Activated CD8-positive, alpha-beta memory T cell treated with anti-CD3 and anti-CD28 coated beads, Interleukin-2, amount 50 U/mL, for 1 hour (primary cell): ENCODE data around the gene PSMG1.
"Not testable (repeated sequence)": the region's sequence is repeated elsewhere in the genome, so short reads cannot be mapped to it uniquely, and the experiment has no call there.

ENCODE experiments used
- DNase-seq: peaks from one replicate; pipeline ENCODE4 v3.0.0-alpha.2; 2020; ENCODE audit errors: extremely low read depth

PSMG1 gene

DNA sequence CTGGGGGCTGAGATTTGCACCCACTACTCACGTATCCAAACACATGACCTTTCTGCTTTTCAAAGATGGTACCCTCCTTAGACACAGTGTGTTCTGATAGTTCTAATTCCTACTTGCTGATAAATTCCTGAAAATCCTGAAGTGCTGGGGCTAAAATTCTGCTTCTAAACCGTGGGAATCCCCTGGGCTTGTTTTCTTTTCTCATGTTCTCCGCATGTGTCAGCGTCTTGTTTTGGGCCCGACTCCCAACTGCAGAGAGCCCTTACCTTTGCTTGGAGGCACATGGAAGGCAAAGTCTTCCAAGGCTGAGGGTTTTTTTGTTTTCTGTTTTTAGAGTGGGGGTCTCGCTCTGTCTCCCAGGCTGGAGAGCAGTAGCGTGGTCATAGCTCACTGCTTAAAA is 27.2 kb downstream of the PSMG1 start:
- DNase-seq = no peak

- DNase-seq = no peak
These were observed 27.7 kb downstream of the PSMG1 start for GRCh38 chr21:39155578-39155977.

DNA sequence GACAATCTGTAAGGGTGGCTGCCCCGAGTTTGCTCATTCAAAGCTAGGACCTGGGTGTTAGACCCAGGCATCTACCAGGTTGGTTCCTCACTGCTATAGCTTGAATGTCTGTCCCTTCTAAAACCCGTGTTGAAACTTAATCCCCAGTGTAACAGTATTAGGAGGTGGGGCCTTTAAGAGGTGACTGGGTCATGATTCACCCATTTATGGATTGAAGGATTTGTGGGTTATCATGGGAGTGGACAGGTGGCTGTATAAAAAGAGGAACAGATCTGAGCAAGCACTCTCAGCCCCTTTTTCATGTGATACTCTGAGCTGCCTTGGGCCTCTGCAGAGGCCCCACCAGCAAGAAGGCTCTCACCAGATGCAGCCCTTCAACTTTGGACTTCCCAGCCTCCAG is 29.4 kb downstream of the PSMG1 start:
- no peak for DNase-seq

DNA sequence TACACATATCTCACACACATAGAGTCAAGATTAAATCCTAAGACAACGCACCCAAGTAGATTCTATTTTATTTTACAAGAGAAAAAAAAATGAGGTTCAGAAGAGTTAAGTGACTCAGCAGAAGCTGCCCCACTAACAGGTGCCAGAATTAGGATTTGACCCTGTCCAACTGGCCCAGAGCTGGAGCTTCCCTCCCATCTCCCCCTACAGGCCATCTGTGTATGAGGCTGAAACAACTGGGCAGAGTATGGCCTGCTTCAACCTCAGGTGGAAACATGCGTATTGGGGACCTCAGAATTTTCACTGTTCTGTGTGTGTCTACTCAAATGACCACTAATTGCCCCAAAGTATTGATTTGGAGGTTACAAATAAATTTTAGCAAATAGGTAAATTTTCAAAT is 29.9 kb downstream of the PSMG1 start:
- DNase-seq = no peak

DNA sequence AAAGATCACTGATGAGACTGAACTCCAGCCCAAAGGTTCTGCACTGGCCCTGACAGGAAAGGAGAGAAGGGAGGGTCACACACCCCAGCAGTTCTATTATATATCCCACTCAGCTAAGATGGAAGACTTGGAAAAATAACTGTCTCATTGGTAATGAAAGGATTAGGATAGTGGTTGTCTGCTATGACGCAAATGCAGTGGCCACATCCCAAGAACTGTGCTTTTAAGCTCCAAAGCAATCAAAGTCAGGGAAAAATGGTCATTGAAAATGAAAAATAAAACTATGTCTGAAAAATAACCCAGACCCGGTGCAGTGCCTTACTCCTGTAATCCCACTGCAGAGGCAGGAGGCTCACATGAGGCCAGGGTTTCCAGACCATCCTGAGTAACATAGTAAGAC is 31.0 kb downstream of the PSMG1 start:
- DNase-seq = no peak

GRCh38 chr21:39150877-39151276 is 32.4 kb downstream of the PSMG1 start:
- DNase-seq = no peak

DNA sequence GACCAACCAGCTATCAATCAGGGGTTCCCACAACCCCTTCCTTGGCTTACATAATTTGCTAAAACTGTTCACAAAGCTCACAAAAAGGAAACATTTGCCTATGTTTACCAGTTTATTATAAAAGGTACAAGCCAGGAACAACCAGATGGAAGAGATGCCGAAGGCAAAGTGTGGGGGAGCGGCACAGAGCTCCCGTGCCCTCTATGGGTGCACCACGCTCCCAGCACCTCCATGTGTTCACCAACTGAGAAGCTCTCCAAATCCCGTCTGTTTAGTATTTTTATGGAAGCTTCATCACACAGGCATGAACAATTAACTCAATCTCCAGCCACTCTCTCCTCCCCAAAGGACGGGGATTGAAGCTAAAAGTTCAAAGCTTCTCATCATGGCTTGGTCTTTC is 32.9 kb downstream of the PSMG1 start:
- DNase-seq = no peak

GRCh38 chr21:39149882-39150281 is 33.4 kb downstream of the PSMG1 start:
- no peak for DNase-seq

DNA sequence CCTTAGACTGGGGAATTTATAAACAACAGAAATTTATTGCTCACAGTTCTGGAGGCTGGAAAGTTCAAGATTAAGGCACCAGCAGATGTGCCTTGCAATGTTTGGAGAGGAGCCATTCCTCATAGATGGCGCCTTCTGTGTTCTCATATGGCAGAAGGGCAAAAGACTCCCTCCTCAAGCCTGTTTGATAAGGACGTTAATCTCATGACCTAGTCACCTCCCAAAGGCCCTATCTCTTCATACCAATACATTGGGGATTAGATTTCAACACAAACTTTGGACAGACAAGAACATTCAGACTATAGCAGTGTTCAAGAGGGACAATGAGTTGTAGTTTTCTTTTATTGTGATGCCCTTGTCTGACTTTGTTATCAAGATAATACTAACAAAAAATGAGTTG is 34.3 kb downstream of the PSMG1 start:
- DNase-seq = no peak

- DNase-seq = no peak
These were observed 39.1 kb downstream of the PSMG1 start for GRCh38 chr21:39144191-39144590.

DNA sequence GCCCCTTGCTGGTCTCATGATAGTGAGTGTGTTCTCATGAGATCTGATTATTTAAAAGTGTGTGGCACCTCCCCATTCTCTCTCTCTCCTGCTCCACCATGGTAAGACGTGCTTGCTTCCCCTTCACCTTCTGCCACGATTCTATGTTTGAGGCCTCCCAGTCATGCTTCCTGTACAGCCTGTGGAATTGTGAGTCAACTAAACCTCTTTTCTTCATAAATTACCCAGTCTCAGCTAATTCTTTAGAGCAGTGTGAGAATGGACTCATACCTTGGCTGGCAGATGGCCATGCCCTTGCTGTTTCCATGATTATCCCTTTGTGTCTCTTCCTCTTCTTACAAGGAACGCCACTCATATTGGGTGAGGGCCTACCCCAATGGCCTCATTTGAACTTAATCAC is 40.3 kb downstream of the PSMG1 start:
- DNase-seq = no peak

GRCh38 chr21:39141502-39141901 is 41.7 kb downstream of the PSMG1 start:
- no peak for DNase-seq

DNA sequence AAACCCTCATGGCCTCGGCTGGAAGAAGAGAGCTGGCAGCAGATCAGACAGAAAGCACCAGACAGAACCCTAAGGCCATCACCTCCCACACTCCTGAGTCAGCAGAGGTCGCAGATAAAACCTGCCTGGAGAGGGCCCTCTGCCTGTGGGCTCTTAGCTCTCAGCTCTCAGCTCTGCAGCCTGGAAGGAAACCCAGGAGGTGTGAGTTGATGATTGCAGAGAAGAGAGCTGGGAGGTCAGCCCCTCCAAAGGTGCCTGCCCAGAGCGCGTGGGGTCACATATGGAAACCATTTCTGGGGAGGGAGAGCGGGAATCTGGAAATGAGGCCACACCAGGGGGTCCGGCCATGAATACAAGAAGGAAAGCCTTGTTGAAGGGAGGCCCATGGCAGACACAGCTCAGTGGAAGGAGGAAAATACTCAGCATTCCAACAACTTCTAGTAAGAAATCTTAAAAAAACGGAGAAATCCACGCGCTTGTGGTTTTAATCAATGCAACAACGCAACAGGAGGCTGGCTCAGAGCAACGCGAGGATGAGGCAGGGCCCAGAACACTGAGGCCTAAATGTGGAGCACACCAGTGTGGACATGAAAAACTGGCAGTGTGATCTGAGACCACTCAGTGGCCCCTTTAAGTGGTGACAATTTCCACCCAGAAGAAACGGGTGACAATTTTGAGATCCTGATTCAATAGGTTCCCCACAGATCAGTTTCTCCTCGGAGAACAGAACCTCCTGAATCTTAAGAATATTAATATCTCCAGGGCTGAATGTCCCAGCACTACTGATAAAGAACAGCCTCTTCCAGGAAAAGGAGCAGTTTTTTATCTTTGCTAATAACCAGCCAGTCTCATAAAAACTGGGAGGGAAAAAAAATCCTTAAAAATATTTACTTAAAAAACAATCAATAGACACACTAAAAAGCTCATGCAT is 45.7 kb downstream of the PSMG1 start:
- no peak for DNase-seq

GRCh38 chr21:39136711-39137110 is 46.5 kb downstream of the PSMG1 start:
- DNase-seq = no peak

DNA sequence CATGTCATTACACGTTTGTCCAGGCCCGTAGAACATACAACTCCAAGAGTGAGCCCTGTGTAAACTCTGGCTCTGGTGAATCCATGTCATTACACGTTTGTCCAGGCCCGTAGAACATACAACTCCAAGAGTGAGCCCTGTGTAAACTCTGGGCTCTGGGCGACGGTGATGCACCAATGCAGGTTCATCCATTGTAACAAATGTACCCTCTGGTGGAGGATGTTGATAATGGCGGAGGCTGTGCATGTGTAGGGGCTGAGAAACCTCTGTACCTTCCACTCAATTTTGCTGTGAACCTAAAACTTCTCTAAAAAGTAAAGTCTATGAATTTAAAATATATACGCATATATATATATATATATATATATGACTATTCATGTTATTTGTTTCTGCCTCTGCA is 47.1 kb downstream of the PSMG1 start:
- DNase-seq = not testable (repeated sequence)

- no peak for DNase-seq
These were observed 48.9 kb downstream of the PSMG1 start for GRCh38 chr21:39134288-39134810.

DNA sequence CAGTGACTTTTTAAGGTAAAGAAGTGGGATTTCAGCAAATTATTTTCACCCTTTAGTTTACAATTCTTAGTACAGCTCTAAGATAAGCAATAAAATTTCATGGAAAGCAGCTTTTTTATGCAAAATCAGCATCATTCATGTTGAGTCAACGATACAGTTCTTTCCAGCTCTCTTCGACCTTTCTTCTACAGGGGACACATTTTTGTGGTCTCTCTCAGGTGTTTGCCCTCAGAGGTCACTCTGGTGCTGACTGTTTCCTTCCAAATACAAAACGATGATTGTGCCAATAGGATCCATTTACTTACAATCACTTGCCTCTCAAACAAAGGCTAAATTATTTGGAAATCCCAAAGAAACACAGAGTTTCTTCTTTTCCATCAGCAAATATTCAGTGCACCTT is 51.0 kb downstream of the PSMG1 start:
- DNase-seq = no peak

DNA sequence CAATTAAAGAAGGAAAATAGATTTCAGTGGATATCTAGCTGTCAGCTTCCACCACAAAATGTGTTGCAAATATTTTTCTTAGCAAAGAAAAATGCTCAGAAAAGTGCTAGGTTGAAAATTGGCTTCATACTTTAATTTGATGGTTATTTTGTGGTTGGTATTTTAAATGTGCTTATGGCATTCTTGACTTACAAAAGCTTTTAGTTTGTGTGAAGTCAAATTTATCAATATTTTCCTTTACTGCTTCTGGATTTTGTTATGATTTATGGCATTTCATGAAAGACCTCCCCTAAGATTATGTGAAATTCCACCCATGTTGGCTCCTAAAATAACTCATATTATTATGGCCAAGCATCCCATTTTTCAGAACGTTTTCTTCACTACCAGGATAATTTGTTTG is 51.5 kb downstream of the PSMG1 start:
- no peak for DNase-seq

DNA sequence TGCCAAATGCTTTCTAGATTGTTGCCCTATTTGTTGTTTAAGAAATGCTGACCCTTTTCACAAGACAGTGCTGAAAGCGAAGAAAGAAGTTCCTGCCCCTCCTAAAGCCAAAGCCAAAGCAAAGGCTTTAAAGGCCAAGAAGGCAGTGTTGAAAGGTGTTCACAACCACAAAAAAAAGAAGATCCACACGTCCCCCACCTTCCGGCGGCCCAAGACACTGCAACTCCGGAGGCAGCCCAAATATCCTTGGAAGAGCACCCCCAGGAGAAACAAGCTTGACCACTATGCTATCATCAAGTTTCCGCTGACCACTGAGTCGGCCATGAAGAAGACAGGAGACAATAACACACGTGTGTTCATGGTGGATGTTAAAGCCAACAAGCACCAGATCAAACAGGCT is 55.7 kb downstream of the PSMG1 start:
- DNase-seq = no peak

GRCh38 chr21:39126486-39126806 is 56.8 kb downstream of the PSMG1 start:
- DNase-seq = no peak

DNA sequence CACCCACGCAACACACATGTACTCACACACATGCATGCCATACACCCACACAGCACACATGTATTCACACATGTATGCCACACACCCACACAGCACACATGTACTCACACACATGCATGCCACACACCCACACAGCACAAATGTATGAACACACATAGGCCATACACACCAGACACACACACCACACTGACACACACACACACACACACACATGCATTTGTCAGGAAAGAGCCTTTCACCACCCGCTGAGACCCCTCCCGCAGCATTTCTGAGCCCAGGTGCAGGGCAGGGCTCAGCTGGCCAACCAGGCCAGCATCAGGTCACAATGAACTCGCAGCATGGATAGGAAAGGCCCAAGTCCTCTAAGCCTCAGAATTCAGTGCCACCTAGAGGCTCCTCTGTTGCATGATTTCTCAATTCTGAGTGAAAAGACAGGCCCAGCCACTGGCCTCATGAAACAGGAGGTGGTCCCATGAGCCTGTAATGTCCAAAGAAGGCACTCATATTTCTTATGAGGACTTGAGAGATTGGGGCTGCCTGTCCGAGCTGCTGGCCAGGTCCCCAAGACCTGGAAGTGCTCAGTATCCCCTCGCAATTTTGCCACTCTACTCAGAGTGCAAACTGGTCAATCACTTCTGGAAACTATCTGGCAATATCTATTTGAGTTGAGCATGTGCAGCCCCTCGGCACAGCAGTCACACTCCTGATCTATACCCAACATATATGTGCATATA is 57.3 kb downstream of the PSMG1 start:
- no peak for DNase-seq
